ENCODE data around the gene ELMO3.

ELMO3 gene

GRCh38 chr16:67200491-67200890, 1.6 kb downstream of the ELMO3 start:
- no peak for DNase-seq

GRCh38 chr16:67201411-67202345, 2.7 kb downstream of the ELMO3 start:
- no peak for DNase-seq

- DNase-seq, result no peak
Measured at GRCh38 chr16:67202426-67202825, 3.5 kb downstream of the ELMO3 start.

GRCh38 chr16:67202956-67203493, 4.1 kb downstream of the ELMO3 start:
- DNase-seq, result no peak

GRCh38 chr16:67204076-67204475, 5.1 kb downstream of the ELMO3 start:
- DNase-seq, result no peak

GRCh38 chr16:67206129-67206837, 7.4 kb downstream of the ELMO3 start:
- no peak for DNase-seq

GRCh38 chr16:67206838-67207248, 7.9 kb downstream of the ELMO3 start:
- no peak for DNase-seq

- DNase-seq, result no peak
Measured at GRCh38 chr16:67207249-67208091, 8.5 kb downstream of the ELMO3 start.

GRCh38 chr16:67208154-67208896, 9.4 kb downstream of the ELMO3 start:
- DNase-seq, result no peak

GRCh38 chr16:67209565-67209964, 10.6 kb downstream of the ELMO3 start:
- no peak for DNase-seq

- no peak for DNase-seq
Measured at GRCh38 chr16:67210069-67210937, 11.4 kb downstream of the ELMO3 start.

- no peak for DNase-seq
Measured at GRCh38 chr16:67211674-67212073, 12.7 kb downstream of the ELMO3 start.

GRCh38 chr16:67212766-67213165, 13.8 kb downstream of the ELMO3 start:
- no peak for DNase-seq

- no peak for DNase-seq
Measured at GRCh38 chr16:67213197-67214019, 14.5 kb downstream of the ELMO3 start.

- DNase-seq, result no peak
Measured at GRCh38 chr16:67215706-67216105, 16.8 kb downstream of the ELMO3 start.

- DNase-seq, result no peak
Measured at GRCh38 chr16:67216612-67217490, 17.9 kb downstream of the ELMO3 start.

GRCh38 chr16:67223992-67224391, 25.1 kb downstream of the ELMO3 start:
- no peak for DNase-seq

GRCh38 chr16:67226295-67226803, 27.4 kb downstream of the ELMO3 start:
- no peak for DNase-seq

Measured in activated gamma-delta T cell treated with Interleukin-2 at 50 U/mL for 16 hours (primary cell).